ENCODE results near the gene MYF6.

The MYF6 gene

GRCh38 chr12:80756875-80757274 lies 49.4 kb downstream of the MYF6 start:
- H3K79me2 ChIP-seq = no peaks in the 10 kb centered on the region
- no peaks in the 10 kb centered on the region for H3K27me3 ChIP-seq (ENCODE audit: control insufficient read depth, insufficient read depth, low read length)
- TF ChIP-seq, protein P1, sequence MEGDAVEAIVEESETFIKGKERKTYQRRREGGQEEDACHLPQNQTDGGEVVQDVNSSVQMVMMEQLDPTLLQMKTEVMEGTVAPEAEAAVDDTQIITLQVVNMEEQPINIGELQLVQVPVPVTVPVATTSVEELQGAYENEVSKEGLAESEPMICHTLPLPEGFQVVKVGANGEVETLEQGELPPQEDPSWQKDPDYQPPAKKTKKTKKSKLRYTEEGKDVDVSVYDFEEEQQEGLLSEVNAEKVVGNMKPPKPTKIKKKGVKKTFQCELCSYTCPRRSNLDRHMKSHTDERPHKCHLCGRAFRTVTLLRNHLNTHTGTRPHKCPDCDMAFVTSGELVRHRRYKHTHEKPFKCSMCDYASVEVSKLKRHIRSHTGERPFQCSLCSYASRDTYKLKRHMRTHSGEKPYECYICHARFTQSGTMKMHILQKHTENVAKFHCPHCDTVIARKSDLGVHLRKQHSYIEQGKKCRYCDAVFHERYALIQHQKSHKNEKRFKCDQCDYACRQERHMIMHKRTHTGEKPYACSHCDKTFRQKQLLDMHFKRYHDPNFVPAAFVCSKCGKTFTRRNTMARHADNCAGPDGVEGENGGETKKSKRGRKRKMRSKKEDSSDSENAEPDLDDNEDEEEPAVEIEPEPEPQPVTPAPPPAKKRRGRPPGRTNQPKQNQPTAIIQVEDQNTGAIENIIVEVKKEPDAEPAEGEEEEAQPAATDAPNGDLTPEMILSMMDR (IDR thresholded peaks at IDR 0.05) = no peak
- no peaks in the 10 kb centered on the region for H3K36me3 ChIP-seq (ENCODE audit: control insufficient read depth, insufficient read depth, low read length)
- no peak overlapping the region for H3K9ac ChIP-seq
- no peak overlapping the region for H3K4me2 ChIP-seq (ENCODE audit: low read length)
- H3K4me1 ChIP-seq = no peaks in the 10 kb centered on the region
- H2AFZ ChIP-seq = no peak overlapping the region
- no peak overlapping the region for H3K27ac ChIP-seq
- no peak overlapping the region for H3K4me3 ChIP-seq (ENCODE audit: low read depth, low read length)
- no peaks in the 10 kb centered on the region for H3K9me3 ChIP-seq (ENCODE audit: control insufficient read depth, low read length)

Measured in parathyroid adenoma (tissue), 2 donors.